ENCODE results near the gene THAP2.

GRCh38 chr12:71642264-71642663 lies 21.8 kb upstream of the THAP2 start:
- no peak for TF ChIP-seq EP300 (IDR thresholded peaks at IDR 0.05)
- no peak for TF ChIP-seq POLR2AphosphoS5 (IDR thresholded peaks at IDR 0.05)
- TF ChIP-seq CTCF (IDR thresholded peaks at IDR 0.05), result no peak
- no peak for TF ChIP-seq POLR2A (IDR thresholded peaks at IDR 0.05)
